ENCODE results near the gene PDE4A. TPM values are rescaled to one million over a fixed set of nuclear protein-coding genes. Genes with fewer than 3 reads are reported as not detected.

The PDE4A gene
- polyA plus RNA-seq, 2 of the 4 experiments (the other 2 are of a cell fraction), result 1.2 to 3.7 TPM

GRCh38 chr19:10418235-10418484, 2.2 kb upstream of the PDE4A start (continued):
- no peak for TF ChIP-seq CHD2 (IDR thresholded peaks at IDR 0.05; ENCODE audit: low read length, partially characterized antibody)

- peak; percentile 1 to 12; a peak in 3 of 6 replicates for ATAC-seq
- DNase-seq (ENCODE audit: low read depth in 1 of 2, low spot score in 1 of 2), result peak in 1 of 2 experiments; percentile 56
- Histone ChIP-seq H3K4me2 (peak overlapping the region; percentile 95), H3K27ac (peak overlapping the region; percentile 65 to 86), H3K4me3 (peak overlapping the region; percentile 52), H3K4me1 (peaks cover 25% of the 10 kb centered on the region), H3K9me3 (0 out of 3 replicates have a peak, but pooled peaks cover 4% of the 10 kb centered on the region)
- TF ChIP-seq FOSB (CRISPR knock-in tag; IDR thresholded peaks at IDR 0.05) (no peak), ZNF302 (CRISPR knock-in tag; IDR thresholded peaks at IDR 0.05) (no peak), ZSCAN20 (CRISPR knock-in tag; IDR thresholded peaks at IDR 0.05) (no peak), SMC3 (IDR thresholded peaks at IDR 0.05) (no peak), MAZ (IDR thresholded peaks at IDR 0.05; ENCODE audit: borderline replicate concordance, low read depth, low read length) (no peak), RARB (CRISPR knock-in tag; IDR thresholded peaks at IDR 0.05) (no peak)
- TF ChIP-seq, protein P1, sequence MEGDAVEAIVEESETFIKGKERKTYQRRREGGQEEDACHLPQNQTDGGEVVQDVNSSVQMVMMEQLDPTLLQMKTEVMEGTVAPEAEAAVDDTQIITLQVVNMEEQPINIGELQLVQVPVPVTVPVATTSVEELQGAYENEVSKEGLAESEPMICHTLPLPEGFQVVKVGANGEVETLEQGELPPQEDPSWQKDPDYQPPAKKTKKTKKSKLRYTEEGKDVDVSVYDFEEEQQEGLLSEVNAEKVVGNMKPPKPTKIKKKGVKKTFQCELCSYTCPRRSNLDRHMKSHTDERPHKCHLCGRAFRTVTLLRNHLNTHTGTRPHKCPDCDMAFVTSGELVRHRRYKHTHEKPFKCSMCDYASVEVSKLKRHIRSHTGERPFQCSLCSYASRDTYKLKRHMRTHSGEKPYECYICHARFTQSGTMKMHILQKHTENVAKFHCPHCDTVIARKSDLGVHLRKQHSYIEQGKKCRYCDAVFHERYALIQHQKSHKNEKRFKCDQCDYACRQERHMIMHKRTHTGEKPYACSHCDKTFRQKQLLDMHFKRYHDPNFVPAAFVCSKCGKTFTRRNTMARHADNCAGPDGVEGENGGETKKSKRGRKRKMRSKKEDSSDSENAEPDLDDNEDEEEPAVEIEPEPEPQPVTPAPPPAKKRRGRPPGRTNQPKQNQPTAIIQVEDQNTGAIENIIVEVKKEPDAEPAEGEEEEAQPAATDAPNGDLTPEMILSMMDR (IDR thresholded peaks at IDR 0.05), result no peak
- ChIA-PET POLR2A (interaction anchor here (0.7 kb wide), 1 partner anchor 15 kb away, joined by 3 read pairs; the partner anchor contains the start of gene CDC37), CTCF (interaction anchor here (0.8 to 7.1 kb wide), 10 partner anchors 9 to 231 kb away, joined by 3 to 172 read pairs (median 4); partner anchors contain the start of gene CDC37)
- 3% methylated on average over 21 of the region's 32 CpGs for WGBS (ENCODE audit: missing lambda C conversion rate)
- FAIRE-seq, result no peak
Measured at GRCh38 chr19:10418485-10419199, 1.7 kb upstream of the PDE4A start.

DNA sequence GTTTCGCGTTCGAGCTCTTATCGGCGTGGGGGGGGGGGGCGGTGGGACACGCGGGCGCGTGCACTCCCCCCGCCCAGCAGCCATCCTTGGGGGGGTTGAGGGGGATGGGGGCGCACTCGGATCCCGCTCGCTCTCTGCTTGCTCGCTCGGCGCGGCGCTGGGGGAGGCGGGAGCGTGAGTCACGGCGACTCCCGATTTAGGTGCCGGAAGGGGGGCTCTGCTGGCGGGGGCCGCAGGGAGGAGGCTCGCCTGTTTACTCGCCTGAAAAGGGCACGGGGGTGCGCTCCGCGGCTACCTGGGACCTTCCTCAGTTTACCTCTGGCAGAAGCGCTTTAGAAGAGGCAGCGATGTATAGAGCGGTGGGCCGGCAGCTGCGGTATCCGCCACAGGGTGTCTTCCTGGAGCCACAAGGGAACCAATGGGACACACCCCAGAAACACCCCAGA, 1.1 kb upstream of the PDE4A start:
- 0% methylated on average over 6 of the region's 40 CpGs for WGBS (ENCODE audit: missing lambda C conversion rate)
- CTCF ChIA-PET, result interaction anchor here (1.0 kb wide), 1 partner anchor 231 kb away, joined by 3 read pairs; no protein-coding TSS in a partner anchor

DNA sequence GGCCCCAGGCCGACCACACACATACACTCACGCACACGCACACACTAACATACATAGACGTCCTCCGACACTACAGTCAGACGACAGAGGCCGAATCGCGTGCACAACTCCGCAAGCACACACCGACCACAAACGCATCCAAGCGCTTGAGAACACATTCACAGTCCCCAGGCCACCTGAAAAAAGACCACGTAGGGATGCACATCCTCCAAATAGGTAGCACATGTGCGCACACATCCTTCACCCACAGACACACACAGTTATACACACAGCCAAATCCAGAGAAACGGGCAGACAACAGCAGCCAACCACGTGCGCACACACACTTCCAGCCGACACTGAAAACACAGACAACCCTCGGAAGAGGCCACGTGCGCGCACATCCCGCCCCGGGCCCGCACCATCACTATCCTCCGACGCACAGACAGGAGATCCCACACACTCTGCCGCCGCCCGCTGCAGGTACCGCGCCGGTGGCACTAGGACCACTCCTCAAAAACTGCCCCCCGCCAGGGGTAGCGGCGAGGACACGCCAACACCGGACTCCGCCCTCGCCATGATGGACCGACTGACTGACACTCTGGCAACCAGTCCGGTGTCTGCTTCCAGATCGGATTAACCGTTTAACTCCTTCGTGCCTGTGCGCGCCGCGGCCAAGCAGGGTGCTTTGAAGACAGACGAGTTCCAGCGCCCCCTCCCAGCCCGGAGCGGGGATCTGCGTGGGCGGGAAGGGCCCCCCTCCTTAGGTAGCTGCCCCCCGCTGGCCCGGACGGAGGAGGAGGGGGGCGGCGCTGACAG, 493 bp upstream of the PDE4A start:
- DNase-seq (ENCODE audit: low read depth in 1 of 2, low spot score in 1 of 2) (peak; percentile 70 to 90), FAIRE-seq (no peak), ATAC-seq (peak; percentile 14 to 23)
- ChIA-PET CTCF (interaction anchor here (1.0 to 2.6 kb wide), 7 partner anchors 9 to 232 kb away, joined by 3 to 16 read pairs (median 13); partner anchors contain the start of gene CDC37), POLR2A (no interaction called here)
- 2% methylated on average over 31 of the region's 61 CpGs for WGBS (ENCODE audit: missing lambda C conversion rate)
- H3K4me1 ChIP-seq, result peaks cover 31% of the 10 kb centered on the region
- TF ChIP-seq, protein P2, sequence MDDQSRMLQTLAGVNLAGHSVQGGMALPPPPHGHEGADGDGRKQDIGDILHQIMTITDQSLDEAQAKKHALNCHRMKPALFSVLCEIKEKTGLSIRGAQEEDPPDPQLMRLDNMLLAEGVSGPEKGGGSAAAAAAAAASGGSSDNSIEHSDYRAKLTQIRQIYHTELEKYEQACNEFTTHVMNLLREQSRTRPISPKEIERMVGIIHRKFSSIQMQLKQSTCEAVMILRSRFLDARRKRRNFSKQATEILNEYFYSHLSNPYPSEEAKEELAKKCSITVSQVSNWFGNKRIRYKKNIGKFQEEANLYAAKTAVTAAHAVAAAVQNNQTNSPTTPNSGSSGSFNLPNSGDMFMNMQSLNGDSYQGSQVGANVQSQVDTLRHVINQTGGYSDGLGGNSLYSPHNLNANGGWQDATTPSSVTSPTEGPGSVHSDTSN (IDR thresholded peaks at IDR 0.05), result peak; percentile 88
- TF ChIP-seq FOSL2 (IDR thresholded peaks at IDR 0.05), result no peak
- TF ChIP-seq FOSL2 (CRISPR knock-in tag; IDR thresholded peaks at IDR 0.05), result no peak
- TF ChIP-seq MAX (IDR thresholded peaks at IDR 0.05), result peak; percentile 99
- TF ChIP-seq MYC (IDR thresholded peaks at IDR 0.05; ENCODE audit: borderline replicate concordance, low read length), result peak; percentile 79; the same call in 1 of the 2 replicates
- TF ChIP-seq CBX8 (IDR thresholded peaks at IDR 0.05), result no peak
- TF ChIP-seq TP53 (CRISPR knock-in tag; IDR thresholded peaks at IDR 0.05), result 0 out of 2 replicates have a peak, but pooled peaks have one; percentile 53
- TF ChIP-seq SREBF2 (IDR thresholded peaks at IDR 0.05), result no peak
- TF ChIP-seq HDAC2 (IDR thresholded peaks at IDR 0.05), result 0 out of 2 replicates have a peak, but pooled peaks have one; percentile 2
- TF ChIP-seq GATA3 (IDR thresholded peaks at IDR 0.05; ENCODE audit: borderline replicate concordance), result peak; percentile 29; the same call in 1 of the 2 replicates
- 0 out of 2 replicates have a peak, but pooled peaks have one; percentile 40 for TF ChIP-seq RNF2 (IDR thresholded peaks at IDR 0.05; ENCODE audit: borderline replicate concordance, low read depth)
- TF ChIP-seq USF2 (IDR thresholded peaks at IDR 0.05), result peak; percentile 74
- TF ChIP-seq HOXB5 (CRISPR knock-in tag; IDR thresholded peaks at IDR 0.05), result 0 out of 2 replicates have a peak, but pooled peaks have one; percentile 57
- TF ChIP-seq E2F6 (IDR thresholded peaks at IDR 0.05; ENCODE audit: borderline replicate concordance, low read depth), result peak; percentile 92
- H3K4me2 ChIP-seq, result peak overlapping the region; percentile 95
- no peaks in the 10 kb centered on the region for H3K9me3 ChIP-seq
- H3K4me3 ChIP-seq, result peak overlapping the region; percentile 52
- peak overlapping the region; percentile 65 to 86 for H3K27ac ChIP-seq

More for the DNA sequence above, 1.1 kb upstream of the PDE4A start:
- peak in 1 of 2 experiments; percentile 50 for DNase-seq (ENCODE audit: low read depth in 1 of 2, low spot score in 1 of 2)
- POLR2A ChIA-PET, result no interaction called here
- FAIRE-seq, result no peak
- TF ChIP-seq FOSL2 (IDR thresholded peaks at IDR 0.05) (no peak), FOSL2 (CRISPR knock-in tag; IDR thresholded peaks at IDR 0.05) (peak; percentile 66), ZNF302 (CRISPR knock-in tag; IDR thresholded peaks at IDR 0.05) (no peak)
- H3K4me3 ChIP-seq, result peak overlapping the region; percentile 52
- 0 out of 3 replicates have a peak, but pooled peaks cover 4% of the 10 kb centered on the region for H3K9me3 ChIP-seq
- H3K4me2 ChIP-seq, result peak overlapping the region; percentile 95
- H3K27ac ChIP-seq, result peak overlapping the region; percentile 65 to 86
- ATAC-seq, result peak; percentile 2 to 23; a peak in 3 of 6 replicates
- H3K4me1 ChIP-seq, result peaks cover 30% of the 10 kb centered on the region

Measured in A549 (cell line).